Measurements from ENCODE around the gene PHACTR1.
"Not testable (repeated sequence)": the region's sequence is repeated elsewhere in the genome, so short reads cannot be mapped to it uniquely, and the experiment has no call there.

Gene PHACTR1

GRCh38 chr6:13120483-13121482 lies 404.2 kb downstream of the PHACTR1 start:
- DNase-seq: no peak

- no peak for DNase-seq
Measured at GRCh38 chr6:13124131-13124530, 407.6 kb downstream of the PHACTR1 start.

DNA sequence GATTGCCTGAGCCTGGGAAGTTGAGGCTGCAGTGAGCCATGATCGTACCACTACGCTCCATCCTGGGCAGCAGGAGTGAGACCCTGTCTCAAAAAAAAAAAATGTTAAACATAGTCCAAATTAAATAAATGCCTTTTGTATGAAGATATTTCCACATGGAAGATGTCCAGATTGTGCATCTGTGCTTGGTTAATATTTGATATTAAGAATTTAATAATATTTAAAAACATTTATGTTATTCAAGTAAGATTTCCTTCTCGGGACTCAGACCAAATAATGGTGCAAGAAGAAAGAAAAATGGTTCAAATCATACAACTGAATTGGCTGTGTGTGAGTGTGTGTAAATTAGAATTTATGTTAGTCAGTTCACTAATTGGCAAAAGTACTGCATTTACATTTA lies 409.3 kb downstream of the PHACTR1 start:
- DNase-seq: no peak

- DNase-seq: no peak
Measured at GRCh38 chr6:13131935-13132661, 415.5 kb downstream of the PHACTR1 start.

GRCh38 chr6:13133894-13134293 lies 417.3 kb downstream of the PHACTR1 start:
- DNase-seq: not testable (repeated sequence)

DNA sequence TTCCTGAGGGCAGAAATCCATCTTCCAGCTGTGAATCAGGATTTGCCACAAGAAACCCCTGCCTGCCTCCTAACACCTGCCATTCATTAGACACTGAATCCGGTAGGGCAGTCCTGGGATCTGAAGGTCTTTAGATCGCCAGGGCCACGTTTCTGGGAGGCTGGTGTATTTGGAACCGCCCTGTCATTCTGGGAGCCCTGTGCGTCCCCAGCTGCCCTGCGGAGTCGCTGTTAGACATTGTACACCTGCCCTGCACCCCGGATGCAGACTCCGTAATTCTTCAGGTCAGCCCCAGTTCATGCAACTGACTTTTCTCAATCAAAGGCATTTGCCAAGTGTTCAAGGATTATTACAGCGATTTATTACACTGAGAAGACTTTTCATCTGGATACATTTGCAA lies 418.6 kb downstream of the PHACTR1 start:
- DNase-seq: no peak

DNA sequence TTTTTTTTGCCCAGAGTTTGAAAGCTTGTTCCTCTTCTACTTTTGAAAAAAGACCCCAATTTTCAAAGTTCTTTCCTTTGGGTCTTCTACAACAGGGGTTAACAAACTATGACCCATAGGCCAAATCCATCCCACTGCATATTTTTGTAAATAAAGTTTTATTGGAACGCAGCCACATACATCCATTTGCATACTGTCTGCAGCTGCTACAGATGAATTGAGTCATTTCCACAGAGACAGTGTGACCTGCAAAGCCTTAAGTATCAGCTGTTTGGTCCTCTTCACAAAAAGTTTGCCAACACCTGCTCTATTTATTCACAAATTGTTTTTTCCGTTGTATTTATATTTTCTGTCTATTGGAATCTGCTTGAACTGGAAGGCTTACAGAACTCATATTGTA lies 422.6 kb downstream of the PHACTR1 start:
- DNase-seq: no peak

- DNase-seq: no peak
Measured at GRCh38 chr6:13140980-13141379, 424.4 kb downstream of the PHACTR1 start.

GRCh38 chr6:13141387-13141786 lies 424.8 kb downstream of the PHACTR1 start:
- DNase-seq: no peak

DNA sequence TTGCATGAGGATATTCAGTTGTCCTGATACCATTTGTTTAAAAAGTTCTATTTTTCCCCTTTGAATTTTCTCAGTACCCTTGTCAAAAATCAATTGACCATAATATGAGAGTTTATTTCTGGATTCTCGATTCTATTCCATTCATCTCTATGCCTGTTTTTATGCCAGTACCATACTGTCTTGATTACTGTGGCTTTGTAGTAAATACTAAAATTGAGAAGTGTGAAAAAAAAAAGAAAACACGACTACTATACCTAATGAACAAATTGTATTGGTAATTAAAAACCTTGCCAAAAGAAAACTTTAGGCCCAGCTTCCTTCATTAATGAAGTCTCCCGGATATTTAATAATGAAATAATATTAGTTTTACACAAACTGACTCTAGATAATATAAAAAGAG lies 426.0 kb downstream of the PHACTR1 start:
- no peak for DNase-seq

- peak; percentile 96 for DNase-seq
Measured at GRCh38 chr6:13146442-13146841, 429.9 kb downstream of the PHACTR1 start.

- no peak for DNase-seq
Measured at GRCh38 chr6:13147376-13147775, 430.8 kb downstream of the PHACTR1 start.

- no peak for DNase-seq
Measured at GRCh38 chr6:13147782-13148181, 431.2 kb downstream of the PHACTR1 start.

DNA sequence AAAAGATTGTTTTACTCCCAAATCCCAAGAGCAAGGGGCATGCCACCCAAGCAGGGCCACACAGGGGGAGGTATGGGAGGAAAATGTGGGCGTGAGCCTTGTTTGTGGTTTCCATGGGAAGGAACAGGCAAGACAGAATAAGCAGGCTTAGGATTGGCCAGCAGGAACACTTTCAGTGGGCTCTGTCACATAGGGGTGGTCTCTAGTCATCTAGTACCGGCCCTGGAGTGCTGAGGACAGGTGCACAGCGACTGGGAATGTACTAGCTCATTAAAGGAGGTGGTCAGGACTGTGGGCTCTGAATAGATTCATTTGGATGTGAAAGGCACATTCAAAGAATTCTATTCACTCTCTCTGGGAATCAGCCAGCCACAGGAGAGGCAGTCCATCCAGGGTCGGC lies 436.2 kb downstream of the PHACTR1 start:
- DNase-seq: no peak

- no peak for DNase-seq
Measured at GRCh38 chr6:13156381-13156780, 439.8 kb downstream of the PHACTR1 start.

GRCh38 chr6:13157293-13157692 lies 440.7 kb downstream of the PHACTR1 start:
- no peak for DNase-seq

DNA sequence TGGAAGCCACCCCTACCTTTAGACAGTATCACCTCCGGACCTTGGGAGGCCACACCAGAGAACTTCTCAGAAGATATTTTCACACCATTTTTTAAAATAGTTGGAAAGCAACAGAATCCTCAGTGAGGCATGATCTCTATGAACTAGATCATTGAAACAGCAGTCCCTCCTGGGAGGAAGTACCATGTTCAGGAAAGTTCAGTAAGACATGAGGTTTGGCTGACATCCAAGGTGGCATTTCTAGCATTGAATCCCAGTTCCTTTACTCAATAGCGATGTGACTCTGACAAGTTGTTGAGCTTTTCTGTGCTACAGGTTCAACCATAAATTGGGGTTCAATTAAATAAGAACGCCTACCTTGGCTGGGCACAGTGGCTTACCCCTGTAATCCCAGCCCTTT lies 442.7 kb downstream of the PHACTR1 start:
- no peak for DNase-seq

DNA sequence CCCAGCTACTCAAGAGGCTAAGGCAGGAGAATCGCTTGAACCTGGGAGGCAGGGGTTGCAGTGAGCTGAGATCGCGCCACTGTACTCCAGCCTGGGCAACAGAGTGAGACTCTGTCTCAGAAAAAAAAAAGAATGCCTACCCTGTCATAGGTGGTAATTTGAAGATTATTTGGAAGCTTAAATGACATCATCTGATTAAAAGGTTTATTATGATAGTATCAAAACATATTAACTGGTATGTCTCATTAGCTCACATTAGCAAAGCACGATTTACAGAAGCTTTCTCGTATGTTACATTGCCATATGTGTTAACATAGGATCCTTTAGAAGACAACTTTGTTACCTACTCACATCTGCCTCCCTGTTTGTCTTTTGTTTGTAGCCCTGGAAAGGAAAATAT lies 443.3 kb downstream of the PHACTR1 start:
- DNase-seq: not testable (repeated sequence)

DNA sequence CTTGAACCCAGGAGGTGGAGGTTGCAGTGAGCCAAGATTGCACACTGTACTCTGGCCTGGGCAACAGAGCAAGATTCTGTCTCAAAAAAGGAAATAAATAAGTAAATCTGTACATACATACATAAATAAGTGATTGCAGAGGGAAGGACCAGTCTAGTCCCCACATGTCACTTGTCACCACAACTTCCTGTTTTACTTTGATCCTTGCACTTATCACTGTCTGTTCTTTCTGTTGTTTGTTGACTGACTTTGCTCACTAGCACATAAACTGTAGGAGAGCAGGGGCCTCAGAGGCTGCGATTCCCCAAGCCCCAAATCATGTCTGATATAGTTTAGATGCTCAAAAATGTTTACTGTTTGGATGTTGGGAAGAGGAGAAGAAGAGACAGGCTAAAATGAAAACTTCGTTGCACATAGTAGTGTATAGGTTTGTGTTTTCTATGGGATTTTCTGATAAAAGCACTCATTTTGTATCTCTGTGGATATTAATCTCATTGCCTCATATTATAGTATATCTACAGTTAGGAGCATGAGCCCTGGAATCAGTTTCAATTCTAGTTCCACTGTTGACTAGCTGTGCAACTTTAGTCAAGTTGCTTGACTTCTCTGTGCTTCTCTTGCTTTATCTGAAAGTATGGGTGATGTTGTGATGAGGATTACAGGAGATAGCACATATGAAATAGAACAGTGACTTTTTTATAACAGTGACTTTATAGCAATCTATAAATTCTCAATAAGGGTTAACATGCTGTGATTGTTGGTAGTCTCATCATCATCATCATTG lies 446.8 kb downstream of the PHACTR1 start:
- DNase-seq: no peak

- no peak for DNase-seq
Measured at GRCh38 chr6:13164291-13164690, 447.7 kb downstream of the PHACTR1 start.

GRCh38 chr6:13165502-13166172 lies 449.1 kb downstream of the PHACTR1 start:
- DNase-seq: no peak

DNA sequence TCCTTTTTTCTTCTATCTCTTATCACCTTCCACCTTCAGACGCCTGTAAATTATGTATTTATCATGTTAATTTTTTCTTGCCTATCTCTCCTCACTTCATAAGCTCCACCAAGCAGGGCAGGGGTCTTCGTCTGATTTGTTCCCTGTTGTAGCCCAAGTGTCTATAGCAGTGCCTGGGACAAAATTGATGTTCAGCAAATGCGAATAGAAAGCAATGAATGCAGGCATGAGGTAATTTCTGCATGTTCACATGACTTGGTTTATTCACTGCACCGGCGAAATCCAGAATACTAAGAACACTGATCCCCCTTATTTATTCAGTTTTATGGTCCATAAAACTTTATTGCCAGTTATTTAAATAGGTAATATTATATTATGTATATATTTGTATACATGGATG lies 449.7 kb downstream of the PHACTR1 start:
- no peak for DNase-seq

GRCh38 chr6:13166916-13167315 lies 450.3 kb downstream of the PHACTR1 start:
- no peak for DNase-seq
